Stimulated activated naive CD8-positive, alpha-beta T cell treated with anti-CD3 and anti-CD28 coated beads, Interleukin-15, Interleukin-2, amounts not matched to agents 100 ng/mL and 50 ng/mL, for 24 hours (primary cell): ENCODE data around the gene DNAH17.

Experiments
- H3K27ac Mint-ChIP-seq: one replicate; pipeline ENCODE4 v1.8.0; 2021; ENCODE audit warnings: mild to moderate bottlenecking, mixed read lengths
- H3K27me3 Mint-ChIP-seq: one replicate; pipeline ENCODE4 v1.8.0; 2021; ENCODE audit warnings: mixed read lengths
- H3K36me3 Mint-ChIP-seq: one replicate; pipeline ENCODE4 v1.8.0; 2021; ENCODE audit warnings: low read depth, mixed read lengths
- H3K4me1 Mint-ChIP-seq: one replicate; pipeline ENCODE4 v1.8.0; 2021; ENCODE audit warnings: low read depth, mixed read lengths
- H3K4me3 Mint-ChIP-seq: one replicate; pipeline ENCODE4 v1.8.0; 2021; ENCODE audit warnings: mild to moderate bottlenecking, mixed read lengths
- H3K9me3 Mint-ChIP-seq: one replicate; pipeline ENCODE4 v1.8.0; 2021; ENCODE audit warnings: mixed read lengths

Gene DNAH17

DNA sequence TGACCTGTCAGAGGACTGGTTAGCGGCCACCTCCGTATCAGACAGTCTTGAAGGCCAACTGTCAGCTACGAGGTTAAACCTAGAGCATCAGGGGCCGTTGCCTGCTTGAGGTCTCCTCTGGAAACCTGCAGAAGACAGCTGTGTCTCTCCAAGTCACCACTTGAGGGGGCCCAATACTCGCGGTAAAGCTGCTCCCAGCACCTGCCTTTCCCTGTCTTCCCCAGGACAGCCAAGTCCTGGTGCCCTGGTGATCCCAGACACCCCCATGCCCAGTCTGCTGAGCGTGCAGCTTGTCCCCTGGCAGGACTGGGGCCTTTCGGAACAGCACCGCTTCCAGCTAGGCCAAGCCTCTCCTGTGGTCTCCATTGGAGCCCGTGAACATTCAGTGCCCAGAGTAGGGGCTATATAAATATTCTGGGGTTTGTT lies 80.1 kb downstream of the DNAH17 start:
- no peaks in the 10 kb centered on the region for H3K36me3 Mint-ChIP-seq
- no peaks in the 10 kb centered on the region for H3K4me1 Mint-ChIP-seq
- H3K27ac Mint-ChIP-seq, result no peak overlapping the region
- H3K27me3 Mint-ChIP-seq, result no peaks in the 10 kb centered on the region
- H3K4me3 Mint-ChIP-seq, result no peak overlapping the region
- no peaks in the 10 kb centered on the region for H3K9me3 Mint-ChIP-seq

GRCh38 chr17:78496311-78496710 lies 80.9 kb downstream of the DNAH17 start:
- no peak overlapping the region for H3K4me3 Mint-ChIP-seq
- no peaks in the 10 kb centered on the region for H3K4me1 Mint-ChIP-seq
- no peaks in the 10 kb centered on the region for H3K36me3 Mint-ChIP-seq
- H3K27ac Mint-ChIP-seq, result no peak overlapping the region
- no peaks in the 10 kb centered on the region for H3K27me3 Mint-ChIP-seq
- H3K9me3 Mint-ChIP-seq, result no peaks in the 10 kb centered on the region

GRCh38 chr17:78495634-78496033 lies 81.6 kb downstream of the DNAH17 start:
- Mint-ChIP-seq H3K4me3 (no peak overlapping the region), H3K27me3 (no peaks in the 10 kb centered on the region), H3K27ac (no peak overlapping the region), H3K36me3 (no peaks in the 10 kb centered on the region), H3K4me1 (no peaks in the 10 kb centered on the region), H3K9me3 (no peaks in the 10 kb centered on the region)

DNA sequence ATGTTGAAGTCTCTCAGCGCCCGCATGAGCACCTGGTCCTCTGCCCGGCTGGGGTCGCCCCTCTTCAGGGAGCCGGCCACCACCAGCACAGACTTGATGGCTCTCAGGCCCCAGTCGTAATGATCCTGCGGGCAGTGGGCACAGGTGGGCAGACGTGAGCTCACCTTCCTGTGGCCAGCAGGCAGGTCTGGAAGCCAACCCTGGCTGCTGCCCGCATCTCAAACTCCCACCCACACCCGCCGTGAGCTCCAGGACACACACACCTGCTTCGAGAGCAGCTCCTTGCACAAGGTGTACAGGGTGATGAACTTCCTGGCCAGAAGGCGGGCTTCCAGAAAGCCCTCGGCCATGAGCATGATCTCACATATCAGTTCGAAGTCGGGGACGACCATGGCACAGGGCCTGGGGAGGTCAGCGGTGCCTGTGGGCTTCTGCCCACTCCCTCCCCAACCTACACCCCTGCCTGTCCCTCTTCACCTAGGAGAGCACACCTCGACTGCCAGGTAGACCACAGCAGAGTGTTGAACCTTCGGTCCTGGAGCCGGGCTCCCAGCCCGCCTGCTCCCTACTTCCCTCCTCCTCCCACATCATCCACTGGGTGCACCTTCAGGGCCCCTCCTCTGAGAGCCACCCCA lies 82.4 kb downstream of the DNAH17 start:
- Mint-ChIP-seq H3K4me1 (no peaks in the 10 kb centered on the region), H3K4me3 (no peak overlapping the region), H3K36me3 (no peaks in the 10 kb centered on the region), H3K27ac (no peak overlapping the region), H3K9me3 (no peaks in the 10 kb centered on the region), H3K27me3 (no peaks in the 10 kb centered on the region)

- no peak overlapping the region for H3K27ac Mint-ChIP-seq
- H3K27me3 Mint-ChIP-seq, result no peaks in the 10 kb centered on the region
- no peaks in the 10 kb centered on the region for H3K4me1 Mint-ChIP-seq
- H3K9me3 Mint-ChIP-seq, result no peaks in the 10 kb centered on the region
- H3K36me3 Mint-ChIP-seq, result no peaks in the 10 kb centered on the region
- H3K4me3 Mint-ChIP-seq, result no peak overlapping the region
Observed at GRCh38 chr17:78493853-78494695, 83.1 kb downstream of the DNAH17 start.

DNA sequence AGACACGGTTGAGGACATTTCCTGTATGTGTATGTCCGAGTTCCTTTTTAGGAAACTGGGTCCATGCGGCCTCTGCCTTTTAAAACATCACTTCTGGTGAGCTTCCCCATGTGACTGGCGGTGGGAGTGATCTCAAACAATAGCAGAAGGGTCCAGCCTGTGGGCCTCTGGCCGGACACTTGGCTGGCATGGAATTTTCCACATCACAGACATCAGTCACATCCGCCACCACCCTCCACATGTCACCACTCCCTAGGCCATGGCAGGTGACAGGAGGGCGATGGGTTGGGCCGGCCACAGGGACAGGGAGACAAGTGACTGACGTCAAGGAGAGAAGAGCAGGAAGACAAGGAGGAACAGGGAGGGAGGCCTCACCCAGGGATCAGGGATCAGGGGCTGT lies 83.7 kb downstream of the DNAH17 start:
- Mint-ChIP-seq H3K36me3 (no peaks in the 10 kb centered on the region), H3K27ac (no peak overlapping the region), H3K9me3 (no peaks in the 10 kb centered on the region), H3K27me3 (no peaks in the 10 kb centered on the region), H3K4me3 (no peak overlapping the region), H3K4me1 (no peaks in the 10 kb centered on the region)

DNA sequence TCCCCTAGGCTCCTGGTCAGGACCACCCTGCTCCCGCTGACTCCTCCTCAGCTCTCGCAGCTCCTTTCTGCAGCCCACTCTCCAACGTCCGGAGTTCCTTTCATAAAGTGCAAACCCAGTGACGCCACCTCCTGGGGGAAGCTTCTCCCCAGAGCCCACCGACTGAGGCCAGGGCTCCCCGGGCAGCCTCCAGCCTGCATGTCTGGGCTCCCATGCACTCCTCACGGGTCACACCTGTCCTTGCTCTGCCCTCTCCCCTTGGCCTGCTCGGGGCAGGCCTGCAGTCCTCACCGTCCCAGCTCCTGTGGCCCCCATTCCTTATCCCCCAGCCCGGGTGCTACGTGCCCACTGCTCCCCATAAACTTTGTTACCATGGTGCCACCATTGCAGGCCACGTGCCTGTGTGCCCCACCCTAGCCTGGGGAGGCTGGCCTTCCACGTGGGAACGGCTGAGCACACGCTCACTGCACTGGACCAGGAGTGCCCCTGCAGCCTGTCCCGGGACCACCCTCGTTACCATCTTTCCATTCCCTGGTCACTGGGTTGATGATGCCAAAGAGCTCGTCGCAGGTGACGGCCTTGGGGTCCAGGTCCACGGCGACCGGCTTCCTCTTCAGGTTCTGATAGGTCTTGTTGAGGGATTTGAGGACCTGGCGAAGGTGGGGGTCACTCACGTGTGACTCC lies 84.9 kb downstream of the DNAH17 start:
- Mint-ChIP-seq H3K4me1 (no peaks in the 10 kb centered on the region), H3K9me3 (no peaks in the 10 kb centered on the region), H3K4me3 (no peak overlapping the region), H3K36me3 (no peaks in the 10 kb centered on the region), H3K27ac (no peak overlapping the region), H3K27me3 (no peaks in the 10 kb centered on the region)

GRCh38 chr17:78491236-78492115 lies 85.7 kb downstream of the DNAH17 start:
- Mint-ChIP-seq H3K27ac (no peak overlapping the region), H3K9me3 (no peaks in the 10 kb centered on the region), H3K36me3 (no peaks in the 10 kb centered on the region), H3K27me3 (no peaks in the 10 kb centered on the region), H3K4me3 (no peak overlapping the region), H3K4me1 (no peaks in the 10 kb centered on the region)

- H3K27me3 Mint-ChIP-seq, result no peaks in the 10 kb centered on the region
Observed at GRCh38 chr17:78490673-78491072, 86.5 kb downstream of the DNAH17 start.

GRCh38 chr17:78490156-78490555 lies 87.0 kb downstream of the DNAH17 start:
- no peaks in the 10 kb centered on the region for H3K36me3 Mint-ChIP-seq
- H3K9me3 Mint-ChIP-seq, result no peaks in the 10 kb centered on the region
- no peak overlapping the region for H3K4me3 Mint-ChIP-seq
- no peaks in the 10 kb centered on the region for H3K27me3 Mint-ChIP-seq
- H3K27ac Mint-ChIP-seq, result no peak overlapping the region
- no peaks in the 10 kb centered on the region for H3K4me1 Mint-ChIP-seq

More at GRCh38 chr17:78490673-78491072, 86.5 kb downstream of the DNAH17 start:
- Mint-ChIP-seq H3K4me1 (no peaks in the 10 kb centered on the region), H3K27ac (no peak overlapping the region), H3K36me3 (no peaks in the 10 kb centered on the region), H3K4me3 (no peak overlapping the region), H3K9me3 (no peaks in the 10 kb centered on the region)

DNA sequence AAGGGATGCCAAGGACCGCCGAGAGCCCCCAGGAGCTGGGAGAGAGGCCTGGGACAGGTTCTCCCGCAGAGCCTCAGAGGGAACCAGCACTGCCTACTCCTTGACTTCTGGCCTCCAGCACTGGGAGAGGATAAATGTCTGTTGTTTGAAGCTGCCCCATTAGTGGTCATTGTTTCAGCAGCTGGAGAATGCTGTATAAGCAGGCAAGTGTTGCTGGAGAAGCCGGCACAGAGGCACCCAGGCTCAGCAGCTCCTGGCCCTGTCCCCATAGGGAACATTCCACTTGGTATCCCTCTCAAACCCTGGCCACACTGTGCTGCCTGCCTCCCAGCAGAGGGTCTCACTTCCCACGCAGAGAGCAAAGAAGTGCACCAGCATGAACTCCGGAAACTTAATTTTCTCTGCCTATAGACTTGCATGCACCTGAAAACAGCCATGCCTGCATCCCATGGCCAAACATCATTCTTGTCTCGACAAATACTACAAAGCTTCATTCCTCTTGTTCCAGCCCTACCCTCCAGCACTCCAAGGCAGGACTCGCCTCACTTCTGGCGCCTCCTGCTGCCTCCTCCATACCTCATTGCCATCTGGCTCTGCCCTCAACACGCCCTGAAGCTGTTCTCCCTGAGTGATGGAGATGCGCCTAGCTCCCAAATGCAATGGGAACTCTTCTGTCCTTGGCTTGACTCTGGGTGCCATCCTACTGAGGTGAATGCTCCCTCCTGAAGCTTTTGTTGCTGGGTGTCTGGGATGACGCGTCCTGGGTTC lies 88.1 kb downstream of the DNAH17 start:
- Mint-ChIP-seq H3K9me3 (no peaks in the 10 kb centered on the region), H3K27ac (no peak overlapping the region), H3K4me1 (peaks cover 4% of the 10 kb centered on the region), H3K36me3 (no peaks in the 10 kb centered on the region), H3K4me3 (no peak overlapping the region), H3K27me3 (peaks cover 4% of the 10 kb centered on the region)

DNA sequence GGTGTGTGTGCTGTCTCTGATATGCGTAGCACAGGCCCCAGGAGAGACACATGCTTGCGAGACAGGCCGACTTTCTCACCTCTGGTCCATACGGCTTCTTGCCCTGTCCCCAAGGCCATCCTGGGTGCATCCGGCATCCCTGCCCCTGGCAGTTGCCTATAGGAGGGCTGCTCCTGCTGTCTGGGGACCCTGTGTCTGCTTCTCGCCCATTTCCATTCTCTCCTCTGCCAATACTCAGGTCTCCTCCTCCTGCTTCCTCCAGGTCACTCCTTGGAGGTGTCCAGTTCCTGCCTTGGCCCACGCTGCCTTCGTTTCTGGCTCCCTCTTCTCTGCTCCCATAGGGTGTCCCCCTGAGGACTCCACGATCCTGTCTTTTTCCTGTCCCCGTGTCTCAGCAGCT lies 89.0 kb downstream of the DNAH17 start:
- H3K27ac Mint-ChIP-seq, result no peak overlapping the region

DNA sequence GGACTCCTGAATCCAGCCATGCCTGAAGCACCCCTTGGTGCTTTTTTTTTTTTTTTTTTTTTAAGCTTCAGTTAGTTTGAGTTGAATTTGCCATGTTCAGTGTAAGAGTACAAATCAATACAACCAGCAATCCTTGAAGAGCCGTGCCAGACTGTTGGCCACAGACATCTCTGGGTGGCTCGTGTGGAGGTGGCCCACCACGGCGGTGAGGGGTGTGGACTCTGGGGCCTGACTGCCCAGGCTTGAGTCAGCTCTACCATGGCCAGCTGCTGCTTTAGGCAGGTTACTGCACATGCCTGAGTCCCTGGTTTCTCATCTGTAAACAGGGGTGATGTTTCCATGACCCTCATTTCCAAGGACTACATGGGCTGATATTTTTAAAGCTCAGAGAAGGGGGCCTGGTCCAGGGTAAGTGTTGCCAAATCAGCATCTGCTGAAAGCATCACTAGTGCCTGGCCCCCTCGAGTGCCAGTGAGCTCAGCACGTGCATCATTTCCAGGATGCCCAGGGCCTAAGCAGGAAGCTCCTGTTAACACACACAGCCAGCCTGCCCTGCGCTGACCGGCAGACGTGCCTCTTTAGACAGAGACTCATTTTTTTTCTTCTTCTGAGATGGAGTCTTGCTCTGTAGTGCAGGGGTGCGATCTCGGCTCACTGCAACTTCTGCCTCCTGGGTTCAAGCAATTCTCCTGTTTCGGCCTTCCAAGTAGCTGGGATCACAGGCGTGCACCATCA lies 90.1 kb downstream of the DNAH17 start:
- Mint-ChIP-seq H3K27ac (no peak overlapping the region), H3K27me3 (peaks cover 4% of the 10 kb centered on the region), H3K4me3 (no peak overlapping the region)

More for the DNA sequence above, 89.0 kb downstream of the DNAH17 start:
- Mint-ChIP-seq H3K36me3 (no peaks in the 10 kb centered on the region), H3K4me1 (peaks cover 5% of the 10 kb centered on the region), H3K27me3 (peaks cover 4% of the 10 kb centered on the region), H3K9me3 (no peaks in the 10 kb centered on the region), H3K4me3 (no peak overlapping the region)

More for the DNA sequence above, 90.1 kb downstream of the DNAH17 start:
- no peaks in the 10 kb centered on the region for H3K36me3 Mint-ChIP-seq
- peaks cover 5% of the 10 kb centered on the region for H3K4me1 Mint-ChIP-seq
- no peaks in the 10 kb centered on the region for H3K9me3 Mint-ChIP-seq
